HG03432 (cell line): ENCODE data around the gene TUSC2.
"Not testable (repeated sequence)": the region's sequence is repeated elsewhere in the genome, so short reads cannot be mapped to it uniquely, and the experiment has no call there.

ENCODE experiments used
- ATAC-seq: cut with Tn5 transposase; IDR thresholded peaks from one replicate; pipeline ENCODE4 v1.9.1; 2021; ENCODE audit warnings: mild to moderate bottlenecking, moderate library complexity; ENCODE audit not compliant: unreplicated experiment

TUSC2 gene

DNA sequence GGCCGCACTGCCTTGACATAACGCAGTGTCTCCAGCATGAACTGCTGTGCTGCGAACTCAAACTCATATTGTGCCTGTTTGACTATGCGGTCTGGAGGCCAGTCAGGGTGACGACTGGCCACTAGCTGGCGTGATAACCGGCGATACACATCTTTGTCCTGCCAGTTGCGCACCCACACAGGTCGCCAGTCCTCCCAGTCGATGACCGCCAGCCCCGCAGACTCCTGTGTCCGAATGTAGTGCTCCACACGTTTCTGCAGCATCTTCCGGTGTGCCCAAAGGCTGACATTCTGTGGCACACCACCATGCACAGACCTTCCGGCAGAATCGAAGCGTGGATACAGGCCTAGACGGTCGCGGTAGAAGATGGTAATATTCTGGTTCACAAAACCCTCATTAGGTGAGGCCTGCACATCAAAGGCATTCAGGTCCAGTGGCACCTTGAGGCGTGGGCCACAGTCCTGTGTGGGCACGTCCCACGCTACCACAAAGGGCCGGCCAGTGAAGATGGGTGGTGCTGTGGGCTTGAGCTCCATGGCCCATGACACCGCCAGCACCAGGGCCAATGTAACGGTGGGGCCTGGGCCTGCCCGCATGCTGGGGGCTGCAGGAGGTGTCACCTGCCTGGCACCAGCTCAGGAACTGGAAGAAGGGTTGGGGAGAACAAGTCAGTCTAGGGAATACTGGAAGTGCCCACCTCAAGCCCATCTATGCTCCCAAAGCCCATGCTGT, 8.0 kb downstream of the TUSC2 start:
- ATAC-seq = no peak

DNA sequence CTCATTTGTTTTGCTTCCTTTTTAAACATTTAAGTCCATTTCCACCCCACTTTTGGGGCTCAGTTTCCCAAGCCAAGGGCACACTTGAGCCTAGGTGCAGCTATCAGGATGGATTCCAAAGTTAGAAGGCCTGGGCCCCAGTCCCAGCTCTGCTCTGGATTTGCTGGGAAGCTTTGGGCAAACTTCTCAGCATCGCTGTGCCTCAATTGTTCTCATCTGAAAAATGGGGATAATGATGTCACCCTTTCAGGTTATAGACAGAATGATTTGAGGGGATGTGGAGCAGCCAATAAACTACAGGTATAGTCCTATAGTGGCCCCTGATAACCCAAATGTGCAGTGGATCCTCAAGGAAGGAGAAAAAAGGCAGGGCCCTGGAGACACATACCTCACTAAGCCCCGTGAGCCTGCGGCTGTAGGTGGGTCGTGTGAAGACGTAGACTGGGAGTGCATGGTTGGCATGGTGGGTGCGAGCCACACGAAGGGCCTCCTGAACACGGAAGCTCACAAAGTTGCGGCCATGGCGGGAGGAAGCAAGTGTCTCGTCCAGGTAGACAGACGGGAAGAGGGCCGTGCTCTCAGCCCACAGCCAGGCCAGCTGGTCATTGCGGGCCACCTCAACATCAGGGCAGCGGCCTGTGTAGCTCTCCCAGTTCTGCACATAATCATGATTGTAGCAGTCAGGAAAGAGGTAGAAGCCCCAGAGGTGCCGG, 8.7 kb downstream of the TUSC2 start:
- ATAC-seq = no peak

DNA sequence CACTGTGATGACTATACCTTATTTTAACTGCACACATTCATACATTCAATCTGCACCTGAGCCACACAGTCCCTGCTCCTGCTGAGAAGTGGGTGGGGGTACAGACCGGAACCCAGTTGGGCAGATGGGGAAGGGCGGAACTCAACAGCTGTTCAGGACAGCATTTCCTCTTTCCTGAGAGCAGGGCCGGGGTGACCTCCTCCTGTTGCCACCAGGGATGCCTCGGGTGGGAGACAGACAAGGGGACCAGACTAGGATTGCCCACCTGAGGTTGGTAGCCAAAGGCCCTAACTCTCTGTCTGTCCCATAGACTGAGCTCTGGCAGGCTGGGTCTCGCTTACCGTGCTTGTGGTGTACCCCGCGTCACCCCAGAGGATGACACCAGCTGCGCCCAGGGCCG, 9.4 kb downstream of the TUSC2 start:
- ATAC-seq = no peak

DNA sequence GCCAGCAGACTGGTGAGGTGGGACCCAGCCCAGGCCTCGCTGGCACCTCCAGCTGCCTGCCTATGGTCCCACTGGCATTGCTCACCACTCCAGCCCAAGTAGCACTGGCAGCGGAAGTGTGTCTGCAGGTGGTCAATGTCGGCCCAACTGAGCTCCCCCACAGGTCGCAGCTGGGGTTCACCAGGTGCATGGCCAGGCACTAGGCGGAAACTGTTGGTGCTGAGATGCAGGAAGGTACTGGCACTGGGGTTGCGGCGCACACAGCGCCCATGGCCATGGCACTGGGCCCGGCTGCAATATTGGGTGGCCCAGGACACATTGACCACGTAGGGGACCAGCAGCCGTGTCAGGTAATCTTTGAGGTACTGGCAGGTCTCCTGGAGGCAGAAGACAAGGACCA, 9.9 kb downstream of the TUSC2 start:
- no peak for ATAC-seq

DNA sequence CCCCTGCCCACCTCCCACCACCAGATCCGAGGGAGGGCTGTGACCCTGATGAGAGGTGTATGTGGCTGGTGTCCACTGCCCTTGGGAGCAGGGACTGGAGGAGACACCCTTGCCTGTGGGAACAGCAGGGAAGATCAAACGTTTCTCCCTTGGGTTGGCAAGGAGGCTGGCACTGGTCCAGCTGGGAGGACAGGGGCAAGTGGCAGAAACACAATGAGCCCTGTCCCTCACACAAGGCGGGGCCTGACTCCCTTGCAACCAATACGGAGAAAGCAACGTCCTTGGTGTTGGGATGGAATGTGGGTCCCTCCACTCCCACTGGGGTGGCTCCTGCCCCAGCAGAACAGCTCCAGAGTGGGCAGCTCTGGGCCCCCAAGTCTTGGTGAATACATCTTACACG, 10.7 kb downstream of the TUSC2 start:
- ATAC-seq = no peak

DNA sequence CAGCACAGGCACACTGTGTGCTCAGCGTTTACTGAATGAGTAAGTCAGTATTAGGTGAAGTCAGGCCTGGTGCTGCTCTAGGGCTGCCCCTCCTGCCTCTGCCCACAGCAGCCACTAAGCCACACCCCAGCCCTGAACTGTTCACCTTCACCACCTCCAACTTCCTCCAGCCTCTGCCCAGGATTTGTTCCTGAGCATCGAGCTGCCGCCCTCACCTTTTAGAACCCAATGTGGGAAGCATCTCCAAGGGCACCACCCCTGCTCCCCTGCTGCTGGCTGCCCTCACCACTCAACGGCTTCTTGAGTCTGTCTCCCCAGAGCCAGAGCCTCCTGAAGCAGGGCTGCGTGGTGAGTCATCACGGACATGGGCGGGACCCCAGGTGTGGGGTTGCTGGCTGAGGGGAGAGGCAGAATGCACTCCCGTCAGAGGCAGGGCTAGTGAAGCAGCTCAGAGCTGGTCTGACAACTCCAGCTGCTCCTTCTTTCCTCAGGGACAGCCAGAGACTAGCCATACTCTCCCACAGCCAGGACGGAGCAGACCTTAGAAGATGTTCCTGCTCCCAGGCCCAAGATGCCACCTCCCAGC, 11.3 kb downstream of the TUSC2 start:
- ATAC-seq = no peak

DNA sequence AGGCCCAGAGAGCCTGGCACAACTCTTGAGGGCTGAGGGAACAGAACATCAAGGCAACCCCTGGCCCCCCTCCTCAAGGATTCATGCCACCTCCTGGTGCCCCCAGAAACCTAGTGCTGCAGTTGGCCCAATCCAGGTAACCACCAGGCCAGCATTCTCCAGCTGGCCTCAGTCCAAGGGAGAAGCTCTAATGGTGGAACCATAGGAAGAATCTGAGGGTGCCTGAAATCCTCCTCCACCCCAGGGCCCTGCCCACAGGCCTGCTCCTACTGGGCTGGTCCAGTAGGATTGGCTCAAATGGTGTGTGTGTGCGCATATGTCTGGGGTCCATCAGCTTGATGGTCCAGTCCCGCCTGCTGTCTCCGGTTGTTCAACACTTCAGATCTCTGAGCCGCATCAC, 13.2 kb downstream of the TUSC2 start:
- no peak for ATAC-seq

DNA sequence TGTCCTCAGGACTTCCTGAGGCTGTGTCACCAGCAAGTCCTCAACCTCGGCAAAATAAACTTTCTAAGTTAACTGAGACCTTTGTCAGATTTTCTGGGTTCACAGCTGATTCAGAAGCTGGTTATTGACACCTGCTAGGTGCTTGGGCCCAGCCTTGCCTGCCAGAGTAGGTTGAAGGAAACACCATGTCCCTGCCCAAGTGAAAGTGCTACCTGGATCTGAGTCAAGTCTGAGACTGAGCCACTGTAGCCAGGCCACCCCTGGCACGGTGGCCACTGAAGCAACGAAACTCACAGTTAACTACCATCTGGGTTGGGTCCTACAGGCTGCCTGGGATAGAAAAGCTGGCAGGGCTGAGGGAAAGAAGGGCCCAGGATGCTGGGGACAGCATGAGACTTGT, 13.7 kb downstream of the TUSC2 start:
- no peak for ATAC-seq

DNA sequence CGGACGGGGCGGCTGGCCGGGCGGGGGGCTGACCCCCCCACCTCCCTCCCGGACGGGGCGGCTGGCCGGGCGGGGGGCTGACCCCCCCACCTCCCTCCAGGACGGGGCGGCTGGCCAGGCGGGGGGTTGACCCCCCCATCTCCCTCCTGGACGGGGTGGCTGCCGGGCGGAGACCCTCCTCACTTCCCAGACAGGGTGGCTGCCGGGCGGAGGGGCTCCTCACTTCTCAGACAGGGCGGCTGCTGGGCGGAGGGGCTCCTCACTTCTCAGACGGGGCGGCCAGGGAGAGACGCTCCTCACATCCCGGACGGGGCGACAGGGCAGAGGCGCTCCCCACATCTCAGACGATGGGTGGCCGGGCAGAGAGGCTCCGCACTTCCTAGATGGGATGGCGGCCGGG, 16.0 kb downstream of the TUSC2 start:
- not testable (repeated sequence) for ATAC-seq

DNA sequence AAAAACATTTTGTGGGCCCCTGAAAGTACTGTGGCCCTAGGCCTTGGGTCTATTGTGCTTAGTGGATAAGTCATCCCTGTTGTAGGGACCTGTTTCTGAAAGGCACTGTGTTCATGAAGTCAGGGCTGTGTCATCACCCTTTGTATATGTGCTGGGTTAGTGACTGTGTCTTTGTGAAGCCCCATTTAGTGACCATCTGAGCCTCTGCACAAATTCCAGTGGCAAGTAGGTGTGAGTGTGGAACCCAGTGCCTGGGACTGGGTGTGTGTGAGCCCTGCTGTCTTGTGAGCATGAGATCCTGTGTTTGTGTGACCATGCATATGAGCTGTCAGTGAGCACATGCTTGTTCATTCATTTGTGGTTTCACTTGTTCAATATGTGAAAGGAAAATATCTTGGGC, 23.4 kb downstream of the TUSC2 start:
- ATAC-seq = no peak

DNA sequence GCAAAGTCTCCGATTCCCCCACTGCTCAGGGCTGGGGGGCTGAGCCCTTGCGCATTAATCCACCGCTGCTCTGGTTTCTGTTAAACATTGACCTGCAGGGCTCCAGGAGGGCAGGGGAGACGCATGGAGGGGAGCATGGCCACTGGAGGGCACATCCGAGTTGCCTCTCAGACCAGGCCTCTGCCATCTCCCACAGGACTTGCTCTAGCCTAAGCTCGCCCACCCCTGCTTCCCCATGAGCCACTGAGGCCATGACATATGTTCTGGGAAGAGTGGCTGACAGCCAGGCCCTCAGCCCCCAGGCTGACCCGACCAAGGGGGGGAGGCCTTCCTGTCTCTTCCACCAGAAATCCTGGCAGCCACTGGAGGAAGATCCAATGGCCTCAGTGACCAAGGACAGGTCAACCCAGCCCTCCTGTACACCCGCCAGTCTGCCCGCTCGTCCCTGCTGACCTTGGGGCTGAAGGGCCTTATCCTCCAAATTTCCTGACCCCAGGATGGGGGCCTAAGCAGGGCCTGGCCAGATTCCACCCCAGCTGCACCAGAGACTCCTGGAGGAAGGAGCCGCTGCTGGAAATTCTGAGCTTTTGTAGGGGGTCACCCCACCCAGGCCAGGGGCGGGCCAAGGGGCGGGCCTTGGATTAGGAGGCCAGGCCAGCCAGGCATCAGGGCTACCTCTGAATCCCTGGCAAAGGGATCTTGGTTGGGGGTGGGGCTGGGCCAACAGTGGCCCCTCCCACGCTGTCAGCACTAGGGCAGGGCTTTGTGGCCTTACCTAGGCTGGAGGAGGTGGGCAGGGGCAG, 24.8 kb downstream of the TUSC2 start, which contains the start of gene HYAL1:
Gene HYAL1, minus strand, starts transcription at position 562 of the 803 bp plus-strand sequence. CDS start 618 bp downstream, outside the sequence.
- no peak for ATAC-seq

DNA sequence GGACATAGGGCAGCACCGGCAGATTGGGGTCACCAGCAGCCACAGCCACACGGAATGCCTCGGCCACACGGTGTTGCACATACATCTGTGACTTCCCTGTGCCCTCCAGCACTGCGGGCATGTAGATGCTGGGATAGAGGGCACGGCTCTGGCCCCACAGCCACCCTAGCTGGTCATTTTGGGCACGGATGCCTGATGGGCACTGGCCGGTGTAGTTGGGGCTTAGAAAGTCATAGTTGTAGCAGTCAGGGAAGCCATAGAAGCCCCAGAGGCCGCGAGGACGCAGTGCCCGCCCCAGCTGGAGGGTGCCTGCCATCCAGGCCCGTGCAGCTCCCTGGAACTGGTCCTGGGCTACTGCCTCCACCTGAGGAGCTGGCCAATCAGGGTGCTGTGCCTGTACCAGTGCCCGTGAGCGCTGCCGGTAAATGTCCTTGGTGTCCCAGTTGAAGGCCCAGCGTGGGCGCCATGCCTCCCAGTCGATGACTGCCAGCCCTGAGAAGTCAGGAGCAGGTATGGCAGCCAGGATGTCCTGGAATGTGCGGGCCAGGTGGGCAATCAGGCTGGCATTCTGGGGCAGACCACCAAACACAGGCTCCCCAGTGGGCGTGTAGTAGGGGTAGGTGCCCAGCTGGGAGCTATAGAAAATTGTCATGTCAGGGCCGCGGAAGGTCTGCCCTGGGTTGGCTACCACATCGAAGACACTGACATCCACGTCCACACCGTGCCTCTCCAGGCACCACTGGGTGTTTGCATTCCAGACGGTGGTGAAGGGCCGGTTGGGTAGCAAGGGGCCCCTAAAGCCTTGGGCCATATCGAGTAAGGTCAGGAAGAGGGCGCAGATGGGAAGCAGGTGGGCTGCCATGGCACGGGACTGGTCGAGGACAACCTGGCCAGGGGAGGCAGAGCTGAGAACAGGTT, 25.7 kb downstream of the TUSC2 start:
- ATAC-seq = no peak

DNA sequence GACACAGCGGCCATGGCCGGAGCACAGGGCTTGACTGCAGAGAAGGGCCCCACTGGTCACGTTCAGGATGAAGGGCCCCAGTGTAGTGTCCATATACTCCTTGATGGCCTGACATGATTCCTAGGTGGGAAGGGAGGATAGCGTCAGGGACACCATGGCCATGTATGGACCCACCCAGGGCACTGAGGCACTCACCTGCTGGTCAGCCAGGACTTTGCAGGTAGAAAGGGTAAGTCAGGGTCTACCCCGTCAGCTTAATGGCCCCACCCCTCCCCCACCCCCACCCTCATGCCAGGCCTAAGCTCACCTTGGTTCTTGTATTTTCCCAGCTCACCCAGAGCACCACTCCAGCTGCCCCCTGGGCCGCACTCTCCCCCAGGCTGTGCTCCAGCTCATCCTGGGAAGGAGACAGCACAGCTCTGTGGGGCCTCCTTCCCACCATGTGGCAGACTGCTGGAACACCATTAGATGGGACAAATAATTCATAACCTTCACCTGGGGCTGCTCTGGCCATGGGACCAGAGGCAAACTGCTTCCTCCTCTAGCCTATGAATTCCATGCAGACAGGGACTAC, 27.3 kb downstream of the TUSC2 start:
- no peak for ATAC-seq

DNA sequence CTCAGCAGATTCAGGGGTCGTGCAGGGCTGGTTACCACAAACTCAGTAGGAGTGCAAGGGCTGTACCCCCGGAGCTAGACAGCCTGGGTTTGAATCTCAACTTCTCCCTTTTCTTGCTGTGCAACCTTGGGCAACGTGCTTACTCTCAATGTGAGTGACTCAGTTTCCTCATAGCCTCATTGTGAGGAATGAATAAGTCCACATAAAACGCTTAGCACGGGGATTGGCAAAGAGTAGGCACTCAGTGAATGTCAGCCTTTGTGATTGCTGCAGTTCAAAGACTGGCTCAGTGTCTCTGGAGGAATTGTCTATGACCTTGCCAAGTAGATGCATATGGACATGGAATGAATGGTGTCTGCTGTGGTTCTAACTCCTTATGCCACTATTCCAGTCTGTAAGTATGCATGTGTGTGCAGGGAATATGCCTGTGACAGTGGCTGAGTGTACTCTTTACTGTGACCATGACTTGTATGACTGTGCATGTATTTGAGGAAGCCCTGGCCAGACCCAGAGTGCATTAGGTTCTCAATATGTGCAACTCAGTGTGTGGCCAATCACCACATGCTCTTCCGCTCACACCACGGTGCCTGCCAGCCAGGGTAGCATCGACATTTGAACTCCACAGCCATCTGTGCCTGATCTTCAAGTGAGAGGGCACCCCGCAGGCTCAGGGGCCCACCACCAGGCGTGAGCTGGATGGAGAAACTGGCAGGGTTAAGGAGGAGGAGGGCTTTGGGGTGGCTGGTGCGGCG, 27.9 kb downstream of the TUSC2 start:
- no peak for ATAC-seq

DNA sequence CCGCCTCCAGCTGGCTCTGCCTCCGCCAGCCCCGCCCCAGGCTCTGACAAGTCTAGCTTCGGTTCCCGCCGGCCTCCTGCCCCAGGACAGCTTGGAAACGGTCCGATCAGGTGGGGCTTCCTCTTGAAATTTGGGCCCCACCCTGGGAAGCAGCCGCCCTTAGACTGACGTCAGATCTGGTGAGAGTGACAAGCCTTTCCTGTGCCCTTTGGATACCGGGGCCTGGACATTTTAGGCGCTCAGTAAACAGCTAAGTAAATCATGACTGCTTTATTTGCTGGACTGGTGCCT, 28.4 kb downstream of the TUSC2 start:
- ATAC-seq = no peak

DNA sequence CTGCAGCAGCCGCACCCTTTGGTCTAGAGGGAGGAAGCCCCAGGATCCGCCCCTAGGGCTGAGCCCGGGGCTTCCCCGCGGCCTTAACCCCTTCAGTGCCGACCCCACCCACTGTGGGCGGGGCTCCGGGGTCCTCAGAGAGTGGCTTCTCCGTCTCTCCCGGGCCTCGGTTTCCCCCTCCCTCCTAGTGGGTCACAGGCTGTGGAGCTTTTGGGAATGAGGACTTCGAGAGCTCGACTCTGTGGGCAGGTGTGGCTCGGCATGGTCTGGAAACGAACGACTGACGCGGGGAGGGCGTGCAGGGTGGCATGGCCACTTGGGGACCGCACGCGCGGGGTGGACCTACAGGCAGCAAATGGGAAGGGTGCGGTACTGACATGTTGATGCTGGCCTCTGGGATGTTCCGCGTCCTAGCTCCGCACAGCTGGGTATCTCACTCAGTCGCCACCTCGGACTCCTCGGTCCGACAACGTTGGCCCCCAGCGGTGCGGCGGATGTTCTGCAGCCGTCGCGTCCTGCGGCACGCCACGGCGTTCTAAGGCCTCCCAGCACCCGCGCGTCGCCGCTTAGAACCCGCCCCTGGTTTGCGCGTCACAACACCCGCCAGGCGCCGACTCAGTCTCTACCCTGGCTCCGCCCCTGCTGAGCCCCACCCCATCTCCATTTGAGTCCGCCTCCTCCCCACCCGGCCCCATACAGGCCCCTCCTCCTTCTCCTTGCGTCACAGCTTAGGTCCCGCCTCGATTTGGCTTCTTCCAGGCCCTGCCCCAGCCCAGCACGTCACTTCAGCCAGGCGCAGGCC, 29.0 kb downstream of the TUSC2 start, which contains the start of the genes HYAL3 and NAA80:
Gene HYAL3, minus strand, starts transcription at position 570 of the 802 bp plus-strand sequence. CDS start 3,803 bp downstream, outside the sequence.
Gene NAA80, minus strand, starts transcription at position 570 of the 802 bp plus-strand sequence. CDS start 1,942 bp downstream, outside the sequence.
- ATAC-seq = peak; percentile 88

DNA sequence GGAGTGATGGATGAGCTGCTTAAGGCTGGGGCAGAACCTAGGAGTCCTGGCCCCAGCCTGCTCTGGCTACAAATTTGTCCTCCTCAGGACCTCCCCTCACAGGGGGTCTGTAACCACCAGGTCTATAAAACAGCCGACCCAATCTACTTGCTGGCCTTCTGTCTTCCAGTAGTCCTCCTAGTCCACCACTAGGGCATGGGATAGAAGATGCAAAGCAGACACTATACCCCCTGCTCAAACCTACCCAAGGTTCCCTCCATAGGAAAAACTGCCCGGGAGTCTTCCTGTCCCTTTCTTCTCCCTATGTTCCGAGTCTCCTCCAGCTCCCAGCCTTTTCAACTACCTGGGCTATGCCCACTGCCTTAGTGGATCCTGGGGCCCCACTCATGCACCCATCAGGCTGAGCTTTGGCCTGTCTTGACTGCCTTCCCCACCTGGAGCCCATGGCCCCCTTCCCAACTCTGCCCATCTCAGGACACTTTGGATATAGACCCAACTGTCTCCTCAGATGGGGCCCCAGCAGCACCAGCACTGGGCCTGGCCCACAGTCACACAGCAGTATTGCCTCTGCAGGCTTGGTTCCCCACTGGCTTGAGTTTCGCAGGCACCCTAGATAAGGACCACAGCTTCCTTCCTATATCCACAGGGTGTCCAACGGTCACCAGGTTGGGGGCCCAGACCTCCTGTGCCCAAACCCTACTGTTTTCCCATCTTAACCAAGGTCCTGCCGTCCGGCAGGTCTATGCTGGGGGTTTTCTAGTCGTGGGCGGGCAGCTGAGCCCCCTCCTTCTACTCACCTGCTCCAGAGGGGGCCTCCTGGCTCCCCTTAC, 29.9 kb downstream of the TUSC2 start:
- ATAC-seq = no peak
